ENCODE data around the gene ASS1. TPM values are rescaled to one million over a fixed set of nuclear protein-coding genes. Genes with fewer than 3 reads are reported as not detected.
A peak's percentile ranks its signal among the peaks of the same experiment; 100 is the strongest.

Gene ASS1
- total RNA-seq, 1 donor from 2014 or later: 22.5 TPM

DNA sequence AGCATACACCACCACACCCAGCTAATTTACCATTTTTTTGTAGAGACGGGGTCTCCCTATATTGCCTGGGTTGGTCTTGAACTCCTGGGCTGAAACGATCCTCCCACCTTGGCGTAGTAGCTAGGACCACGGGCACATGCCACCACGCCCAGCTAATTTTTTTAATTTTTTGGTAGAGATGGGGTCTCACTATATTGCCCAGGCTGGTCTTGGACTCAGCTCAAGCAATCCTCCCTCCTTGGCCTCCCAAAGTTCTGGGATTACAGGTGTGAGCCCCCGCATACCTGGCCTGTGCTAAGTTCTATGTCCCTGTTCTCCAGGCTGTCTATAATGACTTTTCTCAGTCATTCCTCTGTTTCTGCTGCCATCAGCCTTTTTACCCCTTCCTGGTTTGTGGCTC is 41.3 kb downstream of the ASS1 start:
- Mint-ChIP-seq H3K4me3 (peak overlapping the region; percentile 53), H3K27ac (no peak overlapping the region)
- no peaks in the 10 kb centered on the region for H3K27me3 ChIP-seq

DNA sequence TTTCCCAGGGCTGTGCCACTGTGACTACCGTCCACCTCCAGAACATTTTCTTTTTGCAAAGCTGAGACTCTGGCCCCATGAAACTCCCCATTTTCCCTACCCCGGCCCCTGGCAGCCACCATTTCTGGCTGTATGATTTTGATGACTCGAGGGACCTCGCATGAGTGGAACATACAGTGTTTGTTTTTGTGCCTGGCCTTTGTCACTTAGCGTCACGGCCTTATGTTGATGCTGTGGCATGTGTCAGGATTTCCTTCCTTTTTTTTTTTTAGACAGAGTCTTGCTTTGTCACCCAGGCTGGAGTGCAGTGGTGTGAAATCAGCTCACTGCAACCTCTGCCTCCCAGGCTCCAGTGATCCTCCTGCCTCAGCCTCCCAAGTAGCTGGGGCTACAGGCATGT is 42.7 kb downstream of the ASS1 start:
- peaks cover 21% of the 10 kb centered on the region for H3K4me1 Mint-ChIP-seq
- H3K27ac Mint-ChIP-seq: no peak overlapping the region
- peaks cover 18% of the 10 kb centered on the region for H3K27me3 Mint-ChIP-seq (ENCODE audit: insufficient read depth, low read depth)

More for the DNA sequence above, 41.3 kb downstream of the ASS1 start:
- Histone ChIP-seq H3K36me3 (no peaks in the 10 kb centered on the region), H3K9ac (no peak overlapping the region), H3K79me2 (ENCODE audit: low read depth) (no peaks in the 10 kb centered on the region), H2AFZ (replicated peaks) (no peak overlapping the region), H3K27ac (no peak overlapping the region), H3F3A (ENCODE audit: low read depth) (peaks cover 20% of the 10 kb centered on the region), H3K4me3 (no peak overlapping the region), H3K9me3 (ENCODE audit: low read depth) (no peaks in the 10 kb centered on the region), H3K4me1 (peaks cover 21% of the 10 kb centered on the region), H3K4me2 (no peak overlapping the region), H4K20me1 (ENCODE audit: low read depth) (no peaks in the 10 kb centered on the region)
- Mint-ChIP-seq H3K36me3 (no peaks in the 10 kb centered on the region), H3K9me3 (no peaks in the 10 kb centered on the region), H3K4me1 (peaks cover 31% of the 10 kb centered on the region), H3K27me3 (ENCODE audit: insufficient read depth, low read depth) (peaks cover 21% of the 10 kb centered on the region)
- DNase-seq (ENCODE audit: low spot score): no peak
- TF ChIP-seq, protein P1, sequence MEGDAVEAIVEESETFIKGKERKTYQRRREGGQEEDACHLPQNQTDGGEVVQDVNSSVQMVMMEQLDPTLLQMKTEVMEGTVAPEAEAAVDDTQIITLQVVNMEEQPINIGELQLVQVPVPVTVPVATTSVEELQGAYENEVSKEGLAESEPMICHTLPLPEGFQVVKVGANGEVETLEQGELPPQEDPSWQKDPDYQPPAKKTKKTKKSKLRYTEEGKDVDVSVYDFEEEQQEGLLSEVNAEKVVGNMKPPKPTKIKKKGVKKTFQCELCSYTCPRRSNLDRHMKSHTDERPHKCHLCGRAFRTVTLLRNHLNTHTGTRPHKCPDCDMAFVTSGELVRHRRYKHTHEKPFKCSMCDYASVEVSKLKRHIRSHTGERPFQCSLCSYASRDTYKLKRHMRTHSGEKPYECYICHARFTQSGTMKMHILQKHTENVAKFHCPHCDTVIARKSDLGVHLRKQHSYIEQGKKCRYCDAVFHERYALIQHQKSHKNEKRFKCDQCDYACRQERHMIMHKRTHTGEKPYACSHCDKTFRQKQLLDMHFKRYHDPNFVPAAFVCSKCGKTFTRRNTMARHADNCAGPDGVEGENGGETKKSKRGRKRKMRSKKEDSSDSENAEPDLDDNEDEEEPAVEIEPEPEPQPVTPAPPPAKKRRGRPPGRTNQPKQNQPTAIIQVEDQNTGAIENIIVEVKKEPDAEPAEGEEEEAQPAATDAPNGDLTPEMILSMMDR (IDR thresholded peaks at IDR 0.05): no peak
- no peak for TF ChIP-seq EZH2phosphoT487 (IDR thresholded peaks at IDR 0.05)
- no peak for TF ChIP-seq EZH2 (IDR thresholded peaks at IDR 0.05)

DNA sequence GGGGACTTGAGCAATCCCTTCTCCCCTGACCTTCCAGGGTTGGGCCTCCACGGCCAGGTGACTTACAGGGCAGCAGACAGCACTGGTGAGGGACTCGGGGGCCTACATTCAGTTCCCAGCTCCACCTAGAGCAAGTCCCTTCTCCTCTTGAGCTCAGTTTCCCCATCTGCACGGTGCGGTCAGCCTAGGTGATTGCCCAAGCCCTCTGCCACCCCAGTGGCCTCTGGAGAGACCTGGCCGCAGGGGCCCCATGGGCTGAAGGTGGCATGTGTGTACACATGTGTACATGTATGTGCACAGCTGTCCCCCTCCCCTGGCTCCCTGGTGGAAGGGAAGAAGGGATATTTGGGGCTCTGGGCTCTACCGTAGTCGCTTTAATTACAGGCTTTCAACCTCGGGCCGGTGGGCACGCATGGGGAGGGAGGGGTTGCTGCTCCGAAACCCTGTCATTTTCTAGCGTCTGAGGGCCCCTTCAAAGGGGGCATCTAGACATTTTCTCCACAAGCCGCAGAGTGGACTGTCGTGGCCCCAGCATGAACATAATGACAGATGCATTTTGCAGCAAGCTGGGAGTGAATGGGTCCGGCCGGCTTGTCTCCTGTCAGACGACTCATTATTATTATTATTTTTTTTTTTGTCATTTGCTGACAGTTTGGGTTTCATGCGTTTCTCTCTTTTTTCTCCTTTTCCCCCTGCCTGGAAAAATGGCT is 44.0 kb downstream of the ASS1 start:
- Histone ChIP-seq H3K9ac (no peak overlapping the region), H3K9me3 (ENCODE audit: low read depth) (no peaks in the 10 kb centered on the region), H3K27me3 (no peaks in the 10 kb centered on the region), H4K20me1 (ENCODE audit: low read depth) (no peaks in the 10 kb centered on the region), H3K4me2 (no peak overlapping the region), H3F3A (ENCODE audit: low read depth) (no peaks in the 10 kb centered on the region), H3K4me3 (no peak overlapping the region), H2AFZ (replicated peaks) (no peak overlapping the region), H3K79me2 (ENCODE audit: low read depth) (no peaks in the 10 kb centered on the region), H3K27ac (no peak overlapping the region), H3K4me1 (peaks cover 2% of the 10 kb centered on the region), H3K36me3 (no peaks in the 10 kb centered on the region)
- no peak overlapping the region for H3K27ac Mint-ChIP-seq
- no peaks in the 10 kb centered on the region for H3K9me3 Mint-ChIP-seq
- H3K36me3 Mint-ChIP-seq: no peaks in the 10 kb centered on the region
- H3K27me3 Mint-ChIP-seq (ENCODE audit: insufficient read depth, low read depth): peaks cover 11% of the 10 kb centered on the region
- TF ChIP-seq EZH2 (IDR thresholded peaks at IDR 0.05) (no peak), EZH2phosphoT487 (IDR thresholded peaks at IDR 0.05) (no peak)
- TF ChIP-seq, protein P1 (IDR thresholded peaks at IDR 0.05): no peak
- no peak for DNase-seq (ENCODE audit: low spot score)
- H3K4me3 Mint-ChIP-seq: no peak overlapping the region
- H3K4me1 Mint-ChIP-seq: peaks cover 8% of the 10 kb centered on the region

More for the DNA sequence above, 42.7 kb downstream of the ASS1 start:
- DNase-seq (ENCODE audit: low spot score): no peak
- no peak overlapping the region for H3K4me2 ChIP-seq
- no peak overlapping the region for H3K27ac ChIP-seq
- no peak overlapping the region for H2AFZ ChIP-seq (replicated peaks)
- Mint-ChIP-seq H3K36me3 (no peaks in the 10 kb centered on the region), H3K9me3 (no peaks in the 10 kb centered on the region), H3K4me3 (no peak overlapping the region)
- no peaks in the 10 kb centered on the region for H3K79me2 ChIP-seq (ENCODE audit: low read depth)
- H3K9ac ChIP-seq: no peak overlapping the region
- no peaks in the 10 kb centered on the region for H4K20me1 ChIP-seq (ENCODE audit: low read depth)
- H3K9me3 ChIP-seq (ENCODE audit: low read depth): no peaks in the 10 kb centered on the region
- H3K4me3 ChIP-seq: no peak overlapping the region
- no peaks in the 10 kb centered on the region for H3K36me3 ChIP-seq
- TF ChIP-seq EZH2 (IDR thresholded peaks at IDR 0.05) (no peak), EZH2phosphoT487 (IDR thresholded peaks at IDR 0.05) (no peak)
- TF ChIP-seq, protein P1 (IDR thresholded peaks at IDR 0.05): no peak
- peaks cover 7% of the 10 kb centered on the region for H3F3A ChIP-seq (ENCODE audit: low read depth)
- peaks cover 12% of the 10 kb centered on the region for H3K4me1 ChIP-seq
- no peaks in the 10 kb centered on the region for H3K27me3 ChIP-seq

Measured in neural progenitor cell (in vitro differentiated cells).